HG03558 (cell line): Measurements from ENCODE around the gene PPP1CC.

Experiments used
- ATAC-seq: cut with Tn5 transposase; IDR thresholded peaks from one replicate; pipeline ENCODE4 v1.9.1; 2021; ENCODE audit warnings: moderate number of reproducible peaks; ENCODE audit not compliant: unreplicated experiment; ENCODE audit errors: extremely low read depth

The PPP1CC gene

GRCh38 chr12:110689281-110690126 lies 53.2 kb downstream of the PPP1CC start:
- no peak for ATAC-seq

DNA sequence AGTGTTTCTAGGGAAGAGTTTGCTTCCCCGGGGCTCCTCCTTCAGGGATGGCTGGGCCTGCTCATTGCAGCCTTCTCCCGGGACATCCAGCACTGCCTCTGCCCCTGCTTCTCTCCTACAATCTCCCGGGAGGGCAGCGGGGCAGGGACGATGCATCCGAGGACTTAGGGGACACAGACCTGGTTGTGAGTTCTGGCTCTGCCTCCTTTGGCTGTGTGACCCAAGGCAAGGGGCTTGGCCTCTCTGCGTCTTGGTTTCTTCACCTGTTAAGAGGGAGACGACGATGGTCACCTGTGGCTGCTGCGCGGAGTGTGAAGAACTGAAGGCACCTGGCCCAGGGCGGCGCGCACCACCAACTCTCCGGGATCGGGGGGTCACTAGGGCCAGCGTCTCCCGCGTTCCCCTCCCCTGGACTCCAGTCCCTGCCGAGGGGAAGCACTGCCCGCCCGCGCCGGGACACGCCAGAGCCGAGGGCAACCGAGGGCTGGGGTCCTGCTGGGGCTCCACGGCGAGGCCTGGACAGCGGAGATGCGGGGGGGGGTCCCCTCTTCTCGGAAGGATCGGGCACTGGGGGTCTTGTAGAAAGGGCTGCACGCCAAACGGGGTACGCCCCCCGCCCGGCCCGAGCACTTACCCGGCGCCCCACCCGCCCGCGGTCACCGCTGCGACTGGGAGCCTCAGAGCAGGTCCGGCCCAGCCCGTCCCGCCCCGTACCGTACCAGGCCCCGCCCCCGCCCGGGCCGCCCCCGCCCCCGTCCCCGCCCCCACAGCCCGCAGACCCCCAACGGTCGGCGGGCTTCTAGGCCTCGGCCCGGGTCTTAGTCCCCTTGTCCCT lies 54.0 kb downstream of the PPP1CC start, which contains the start of gene HVCN1:
Gene HVCN1 (minus strand): TSS at position 670 of the 835 bp plus-strand sequence. CDS start 5,870 bp downstream, outside the sequence.
- no peak for ATAC-seq

- no peak for ATAC-seq
Measured at GRCh38 chr12:110687396-110688169, 55.1 kb downstream of the PPP1CC start.

DNA sequence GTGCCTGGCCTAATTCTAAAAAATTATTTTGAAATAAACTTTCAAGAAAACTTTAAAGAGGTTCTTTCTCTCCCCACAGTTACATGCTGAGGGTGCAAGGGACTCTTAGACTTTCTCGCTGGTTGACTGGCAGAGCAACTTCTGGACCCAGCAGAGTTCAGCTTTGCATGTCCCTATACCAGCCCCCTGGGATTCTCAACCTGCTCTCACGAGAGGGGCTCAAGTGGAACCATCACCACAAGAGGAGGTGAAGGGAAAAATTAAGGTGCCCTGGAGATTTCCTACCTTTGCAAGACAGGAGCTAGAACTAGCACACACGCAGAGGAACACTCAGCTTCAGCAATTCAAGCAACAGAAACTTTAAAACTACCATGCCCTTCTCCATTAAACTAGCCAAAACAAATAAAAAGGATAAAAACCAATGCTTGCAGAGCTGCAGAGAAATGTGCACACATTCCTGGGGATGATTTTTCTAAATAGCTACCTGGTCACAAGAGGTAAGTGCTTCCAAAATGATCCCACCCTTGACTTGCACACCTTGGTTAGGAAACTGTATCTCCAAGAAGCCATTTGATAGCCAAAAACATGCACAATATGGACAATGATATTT lies 56.3 kb downstream of the PPP1CC start:
- no peak for ATAC-seq

GRCh38 chr12:110684312-110684836 lies 58.3 kb downstream of the PPP1CC start:
- no peak for ATAC-seq

DNA sequence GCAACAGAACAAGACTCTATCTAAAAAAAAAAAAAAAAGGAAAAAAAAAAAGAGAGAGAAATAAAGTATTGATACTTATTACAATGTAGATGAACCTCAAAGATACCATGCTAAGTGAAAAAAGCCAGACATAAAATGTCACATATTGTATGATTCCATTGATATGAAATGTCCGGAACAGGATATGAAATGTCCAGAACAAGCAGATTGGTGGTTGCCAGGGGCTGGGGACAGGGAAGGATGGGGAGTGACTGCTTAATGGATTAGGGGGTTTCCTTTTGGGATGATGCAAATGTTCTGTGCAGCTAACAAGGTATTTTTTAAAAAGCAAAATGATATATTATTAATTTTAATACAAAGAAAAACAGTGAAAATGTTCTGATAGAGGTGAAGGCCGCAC lies 58.8 kb downstream of the PPP1CC start:
- ATAC-seq: no peak

DNA sequence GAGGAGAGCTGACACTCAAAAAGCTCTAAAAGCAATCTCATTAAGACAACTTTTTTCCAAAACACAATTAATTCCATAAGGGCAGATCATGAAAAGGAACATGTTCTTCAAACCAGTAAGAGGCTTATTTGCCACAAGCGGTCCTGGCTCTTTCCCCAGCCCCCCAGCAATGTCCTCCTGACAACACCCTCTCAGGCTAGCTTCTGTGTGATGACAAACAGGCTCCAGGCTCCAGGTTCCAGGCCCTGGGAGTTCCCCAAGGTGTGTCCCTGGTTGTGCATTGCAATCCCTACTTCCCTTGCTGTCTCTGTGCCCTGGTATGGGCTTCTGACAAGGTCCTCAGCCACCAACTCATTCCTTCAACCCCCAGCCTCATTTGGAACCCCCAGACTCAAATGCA lies 62.7 kb downstream of the PPP1CC start:
- no peak for ATAC-seq

- no peak for ATAC-seq
Measured at GRCh38 chr12:110679201-110679600, 63.5 kb downstream of the PPP1CC start.

DNA sequence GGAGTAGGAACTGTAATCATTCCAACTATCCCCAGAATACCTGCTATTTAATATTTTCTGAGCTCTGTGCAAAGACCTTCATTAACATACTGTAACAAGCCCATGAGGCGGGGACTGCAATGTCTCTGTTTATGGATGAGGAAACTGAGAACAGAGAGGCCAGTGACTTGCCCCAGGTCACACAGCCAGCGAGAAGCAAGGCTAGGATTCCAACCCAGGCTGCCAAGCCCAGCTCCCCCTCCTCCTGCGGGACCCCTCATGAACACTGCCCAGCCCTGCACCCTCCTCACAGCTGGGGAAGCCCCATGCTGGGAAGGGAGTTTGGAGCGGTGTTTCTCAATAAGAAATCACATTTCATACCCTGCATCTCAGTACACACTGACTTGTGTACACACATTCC lies 64.7 kb downstream of the PPP1CC start:
- ATAC-seq: no peak

DNA sequence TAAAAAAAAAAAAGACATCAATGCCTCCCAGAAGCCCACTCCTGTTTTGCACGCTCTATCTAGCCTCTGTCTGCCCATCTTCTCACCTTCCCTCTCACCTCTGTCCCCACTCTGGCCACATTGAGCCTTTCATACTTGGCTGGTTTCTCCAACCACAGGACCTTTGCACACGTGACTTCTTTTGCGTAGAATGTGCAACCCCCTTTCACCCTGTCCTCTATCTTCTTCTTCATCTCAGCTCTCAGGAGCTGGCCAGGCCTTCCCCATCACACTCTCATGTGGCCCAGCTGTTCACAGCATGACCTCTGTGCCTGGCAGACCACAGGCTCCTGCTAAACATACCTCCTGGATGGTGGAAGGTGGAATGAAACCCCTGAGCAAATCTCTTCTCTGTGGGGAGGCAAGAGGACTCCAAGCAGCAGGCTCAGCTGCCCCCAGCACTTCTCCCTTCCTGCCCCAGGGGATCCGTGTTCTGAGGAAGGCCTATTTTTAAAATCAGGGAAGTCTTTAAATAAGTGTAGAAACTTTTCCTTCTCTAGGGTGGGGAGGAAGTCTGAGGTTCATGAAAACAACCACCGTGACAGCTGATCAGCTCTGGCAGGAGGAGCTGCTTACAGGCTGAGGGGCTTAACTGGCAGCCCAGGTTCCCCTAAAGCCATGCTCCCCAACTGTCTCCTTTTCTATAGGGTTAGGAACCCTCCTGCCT lies 65.3 kb downstream of the PPP1CC start:
- peak; percentile 71 for ATAC-seq

GRCh38 chr12:110676171-110676570 lies 66.5 kb downstream of the PPP1CC start:
- no peak for ATAC-seq

- peak; percentile 35 for ATAC-seq
Measured at GRCh38 chr12:110670161-110670701, 72.5 kb downstream of the PPP1CC start.
